ENCODE data around the gene FBXO34. TPM values are rescaled to one million over a fixed set of nuclear protein-coding genes. Genes with fewer than 3 reads are reported as not detected.
A peak's percentile ranks its signal among the peaks of the same experiment; 100 is the strongest.

FBXO34 gene
- total RNA-seq, 1 experiment from 2014 or later: 29.7 TPM

- DNase-seq (ENCODE audit: low spot score): no peak
These were observed 3.4 kb upstream of the FBXO34 start for GRCh38 chr14:55267820-55268219.

GRCh38 chr14:55271572-55272298 lies 514 bp downstream of the FBXO34 start:
- in situ Hi-C loops (cut with HindIII; ENCODE audit: low sequenced_read_pairs): no loop called here
- DNase-seq (ENCODE audit: low spot score): peak; percentile 60

More at GRCh38 chr14:55267820-55268219, 3.4 kb upstream of the FBXO34 start:
- in situ Hi-C loops (cut with HindIII; ENCODE audit: low sequenced_read_pairs): no loop called here

GRCh38 chr14:55272387-55272786 lies 1.2 kb downstream of the FBXO34 start:
- in situ Hi-C loops (cut with HindIII; ENCODE audit: low sequenced_read_pairs): no loop called here
- no peak for DNase-seq (ENCODE audit: low spot score)

- in situ Hi-C loops (cut with HindIII; ENCODE audit: low sequenced_read_pairs): no loop called here
- no peak for DNase-seq (ENCODE audit: low spot score)
These were observed 1.7 kb downstream of the FBXO34 start for GRCh38 chr14:55272922-55273321.

GRCh38 chr14:55274146-55274545 lies 2.9 kb downstream of the FBXO34 start:
- no peak for DNase-seq (ENCODE audit: low spot score)
- in situ Hi-C loops (cut with HindIII; ENCODE audit: low sequenced_read_pairs): no loop called here

GRCh38 chr14:55274751-55275150 lies 3.5 kb downstream of the FBXO34 start:
- DNase-seq (ENCODE audit: low spot score): no peak
- in situ Hi-C loops (cut with HindIII; ENCODE audit: low sequenced_read_pairs): no loop called here

- in situ Hi-C loops (cut with HindIII; ENCODE audit: low sequenced_read_pairs): no loop called here
- no peak for DNase-seq (ENCODE audit: low spot score)
These were observed 5.5 kb downstream of the FBXO34 start for GRCh38 chr14:55276736-55277135.

- DNase-seq (ENCODE audit: low spot score): no peak
- in situ Hi-C loops (cut with HindIII; ENCODE audit: low sequenced_read_pairs): no loop called here
These were observed 6.9 kb downstream of the FBXO34 start for GRCh38 chr14:55277972-55278740.

- in situ Hi-C loops (cut with HindIII; ENCODE audit: low sequenced_read_pairs): no loop called here
- no peak for DNase-seq (ENCODE audit: low spot score)
These were observed 8.2 kb downstream of the FBXO34 start for GRCh38 chr14:55279384-55279783.

- no peak for DNase-seq (ENCODE audit: low spot score)
- in situ Hi-C loops (cut with HindIII; ENCODE audit: low sequenced_read_pairs): no loop called here
These were observed 10.2 kb downstream of the FBXO34 start for GRCh38 chr14:55281316-55281839.

- in situ Hi-C loops (cut with HindIII; ENCODE audit: low sequenced_read_pairs): no loop called here
- DNase-seq (ENCODE audit: low spot score): no peak
These were observed 13.9 kb downstream of the FBXO34 start for GRCh38 chr14:55285048-55285652.

- DNase-seq (ENCODE audit: low spot score): no peak
- in situ Hi-C loops (cut with HindIII; ENCODE audit: low sequenced_read_pairs): no loop called here
These were observed 17.2 kb downstream of the FBXO34 start for GRCh38 chr14:55288439-55288838.

GRCh38 chr14:55291480-55292081 lies 20.4 kb downstream of the FBXO34 start:
- DNase-seq (ENCODE audit: low spot score): no peak

GRCh38 chr14:55294603-55295002 lies 23.4 kb downstream of the FBXO34 start:
- in situ Hi-C loops (cut with HindIII; ENCODE audit: low sequenced_read_pairs): no loop called here
- no peak for DNase-seq (ENCODE audit: low spot score)

More at GRCh38 chr14:55291480-55292081, 20.4 kb downstream of the FBXO34 start:
- in situ Hi-C loops (cut with HindIII; ENCODE audit: low sequenced_read_pairs): no loop called here

- in situ Hi-C loops (cut with HindIII; ENCODE audit: low sequenced_read_pairs): no loop called here
- DNase-seq (ENCODE audit: low spot score): no peak
These were observed 26.6 kb downstream of the FBXO34 start for GRCh38 chr14:55297611-55298499.

- no peak for DNase-seq (ENCODE audit: low spot score)
- in situ Hi-C loops (cut with HindIII; ENCODE audit: low sequenced_read_pairs): no loop called here
These were observed 27.2 kb downstream of the FBXO34 start for GRCh38 chr14:55298500-55298822.

GRCh38 chr14:55301437-55302121 lies 30.4 kb downstream of the FBXO34 start:
- in situ Hi-C loops (cut with HindIII; ENCODE audit: low sequenced_read_pairs): no loop called here
- no peak for DNase-seq (ENCODE audit: low spot score)

All from G401 (cell line).